Parathyroid adenoma (tissue), 2 donors: ENCODE results near the gene TMEM151B.

Experiments used
- H2AFZ ChIP-seq: fragments of 300-600 bp; sonication (generic); one replicate; pipeline ENCODE4 v1.7.0; 2017; ENCODE audit warnings: antibody characterized with exemption, mild to moderate bottlenecking
- H3K27ac ChIP-seq: fragments of 300-600 bp; sonication (generic); one replicate; pipeline ENCODE4 v1.7.0; 2017
- H3K27me3 ChIP-seq: fragments of 300-600 bp; sonication (generic); one replicate; pipeline ENCODE4 v1.7.0; 2017; ENCODE audit warnings: low read length; ENCODE audit not compliant: control insufficient read depth, insufficient read depth
- H3K36me3 ChIP-seq: fragments of 300-600 bp; sonication (generic); one replicate; pipeline ENCODE4 v1.7.0; 2017; ENCODE audit warnings: low read length; ENCODE audit not compliant: control insufficient read depth, insufficient read depth
- H3K4me1 ChIP-seq: fragments of 300-600 bp; sonication (generic); one replicate; pipeline ENCODE4 v1.7.0; 2017; ENCODE audit warnings: control low read depth
- H3K4me2 ChIP-seq: fragments of 300-600 bp; sonication (generic); one replicate; pipeline ENCODE4 v1.7.0; 2017; ENCODE audit warnings: low read length
- H3K4me3 ChIP-seq: fragments of 300-600 bp; sonication (generic); one replicate; pipeline ENCODE4 v1.7.0; 2017; ENCODE audit warnings: low read depth, low read length
- H3K79me2 ChIP-seq: fragments of 300-600 bp; sonication (generic); one replicate; pipeline ENCODE4 v1.7.0; 2017; ENCODE audit warnings: control low read depth
- H3K9ac ChIP-seq: fragments of 300-600 bp; sonication (generic); one replicate; pipeline ENCODE4 v1.7.0; 2017; ENCODE audit warnings: mild to moderate bottlenecking
- H3K9me3 ChIP-seq: fragments of 300-600 bp; sonication (generic); one replicate; pipeline ENCODE4 v1.7.0; 2017; ENCODE audit warnings: low read length; ENCODE audit not compliant: control insufficient read depth
- CTCF ChIP-seq: fragments of 300-600 bp; sonication (generic); IDR thresholded peaks from one replicate; pipeline ENCODE4 v1.7.0; 2017; ENCODE audit warnings: antibody characterized with exemption, mild to moderate bottlenecking
- donor health status: primary hyperparathyroidism.

TMEM151B gene

GRCh38 chr6:44260451-44261297 is 9.6 kb upstream of the TMEM151B start:
- Histone ChIP-seq H3K36me3 (no peaks in the 10 kb centered on the region), H3K4me1 (peaks cover 25% of the 10 kb centered on the region), H2AFZ (no peak overlapping the region), H3K4me2 (no peak overlapping the region), H3K4me3 (no peak overlapping the region), H3K79me2 (no peaks in the 10 kb centered on the region), H3K9me3 (no peaks in the 10 kb centered on the region), H3K9ac (no peak overlapping the region), H3K27ac (no peak overlapping the region), H3K27me3 (no peaks in the 10 kb centered on the region)
- TF ChIP-seq CTCF = no peak

GRCh38 chr6:44261581-44261980 is 8.7 kb upstream of the TMEM151B start:
- Histone ChIP-seq H3K79me2 (no peaks in the 10 kb centered on the region), H3K4me3 (no peak overlapping the region), H3K36me3 (no peaks in the 10 kb centered on the region), H2AFZ (no peak overlapping the region), H3K9me3 (no peaks in the 10 kb centered on the region), H3K4me1 (peaks cover 20% of the 10 kb centered on the region), H3K9ac (no peak overlapping the region), H3K27me3 (no peaks in the 10 kb centered on the region), H3K4me2 (no peak overlapping the region), H3K27ac (no peak overlapping the region)
- no peak for TF ChIP-seq CTCF

- Histone ChIP-seq H3K27me3 (no peaks in the 10 kb centered on the region), H3K4me2 (no peak overlapping the region), H3K9me3 (no peaks in the 10 kb centered on the region), H3K27ac (no peak overlapping the region), H3K79me2 (no peaks in the 10 kb centered on the region), H3K36me3 (no peaks in the 10 kb centered on the region), H3K9ac (no peak overlapping the region), H2AFZ (no peak overlapping the region), H3K4me1 (peaks cover 18% of the 10 kb centered on the region), H3K4me3 (no peak overlapping the region)
- TF ChIP-seq CTCF = no peak
These were observed 7.5 kb upstream of the TMEM151B start for GRCh38 chr6:44262467-44263353.

- H3K4me1 ChIP-seq = peaks cover 15% of the 10 kb centered on the region
These were observed 6.7 kb upstream of the TMEM151B start for GRCh38 chr6:44263354-44264100.

More at GRCh38 chr6:44263354-44264100, 6.7 kb upstream of the TMEM151B start:
- Histone ChIP-seq H2AFZ (no peak overlapping the region), H3K79me2 (no peaks in the 10 kb centered on the region), H3K36me3 (no peaks in the 10 kb centered on the region), H3K4me2 (peak overlapping the region; percentile 92), H3K27me3 (no peaks in the 10 kb centered on the region), H3K9me3 (no peaks in the 10 kb centered on the region), H3K27ac (no peak overlapping the region), H3K9ac (no peak overlapping the region), H3K4me3 (peak overlapping the region; percentile 71)
- no peak for TF ChIP-seq CTCF
